B cell (primary cell): ENCODE results near the gene FXYD4.

Experiments used
- EZH2 ChIP-seq: IDR thresholded peaks from 2 replicates; pipeline ENCODE4 v1.6.1; 2012; ENCODE audit warnings: borderline replicate concordance, low read depth, mild to moderate bottlenecking, moderate library complexity, low read length; ENCODE audit not compliant: insufficient read depth, poor library complexity, severe bottlenecking
- TF ChIP-seq, protein P1 (sequence below): fragments of 200-600 bp; IDR thresholded peaks from one replicate; pipeline ENCODE4 v1.8.0; 2022; ENCODE audit warnings: antibody characterized with exemption, mild to moderate bottlenecking

GRCh38 chr10:43376828-43377423 lies 5.5 kb downstream of the FXYD4 start:
- TF ChIP-seq, protein P1, sequence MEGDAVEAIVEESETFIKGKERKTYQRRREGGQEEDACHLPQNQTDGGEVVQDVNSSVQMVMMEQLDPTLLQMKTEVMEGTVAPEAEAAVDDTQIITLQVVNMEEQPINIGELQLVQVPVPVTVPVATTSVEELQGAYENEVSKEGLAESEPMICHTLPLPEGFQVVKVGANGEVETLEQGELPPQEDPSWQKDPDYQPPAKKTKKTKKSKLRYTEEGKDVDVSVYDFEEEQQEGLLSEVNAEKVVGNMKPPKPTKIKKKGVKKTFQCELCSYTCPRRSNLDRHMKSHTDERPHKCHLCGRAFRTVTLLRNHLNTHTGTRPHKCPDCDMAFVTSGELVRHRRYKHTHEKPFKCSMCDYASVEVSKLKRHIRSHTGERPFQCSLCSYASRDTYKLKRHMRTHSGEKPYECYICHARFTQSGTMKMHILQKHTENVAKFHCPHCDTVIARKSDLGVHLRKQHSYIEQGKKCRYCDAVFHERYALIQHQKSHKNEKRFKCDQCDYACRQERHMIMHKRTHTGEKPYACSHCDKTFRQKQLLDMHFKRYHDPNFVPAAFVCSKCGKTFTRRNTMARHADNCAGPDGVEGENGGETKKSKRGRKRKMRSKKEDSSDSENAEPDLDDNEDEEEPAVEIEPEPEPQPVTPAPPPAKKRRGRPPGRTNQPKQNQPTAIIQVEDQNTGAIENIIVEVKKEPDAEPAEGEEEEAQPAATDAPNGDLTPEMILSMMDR, result no peak
- no peak for TF ChIP-seq EZH2
